NCI-H1417 treated with DMSO at 0.1 percent for 48 hours (cell line): ENCODE measurements around the gene CISH.

ENCODE experiments used
- DNase-seq: peaks from one replicate; lab custom pipeline; 2025; lab: John Stamatoyannopoulos, UW

CISH gene

GRCh38 chr3:50612970-50613846 is 1.6 kb upstream of the CISH start:
- DNase-seq, result no peak

GRCh38 chr3:50612234-50612882 is 784 bp upstream of the CISH start:
- DNase-seq, result no peak

GRCh38 chr3:50610992-50611463 is 546 bp downstream of the CISH start:
- DNase-seq, result no peak

- DNase-seq, result no peak
Observed at GRCh38 chr3:50610181-50610971, 1.2 kb downstream of the CISH start.

- no peak for DNase-seq
Observed at GRCh38 chr3:50609763-50610085, 1.9 kb downstream of the CISH start.

- DNase-seq, result no peak
Observed at GRCh38 chr3:50609071-50609762, 2.4 kb downstream of the CISH start.

- DNase-seq, result no peak
Observed at GRCh38 chr3:50608278-50608677, 3.3 kb downstream of the CISH start.

- no peak for DNase-seq
Observed at GRCh38 chr3:50607271-50608091, 4.1 kb downstream of the CISH start.

- DNase-seq, result no peak
Observed at GRCh38 chr3:50606596-50606995, 5.0 kb downstream of the CISH start.

GRCh38 chr3:50605901-50606326 is 5.7 kb downstream of the CISH start:
- no peak for DNase-seq

GRCh38 chr3:50604628-50605588 is 6.7 kb downstream of the CISH start:
- DNase-seq, result no peak

GRCh38 chr3:50604110-50604621 is 7.4 kb downstream of the CISH start:
- DNase-seq, result no peak

GRCh38 chr3:50603261-50604109 is 8.1 kb downstream of the CISH start:
- no peak for DNase-seq

- DNase-seq, result no peak
Observed at GRCh38 chr3:50602595-50603191, 8.9 kb downstream of the CISH start.

- DNase-seq, result no peak
Observed at GRCh38 chr3:50600841-50601591, 10.6 kb downstream of the CISH start.

GRCh38 chr3:50600141-50600753 is 11.3 kb downstream of the CISH start:
- DNase-seq, result no peak

- DNase-seq, result no peak
Observed at GRCh38 chr3:50599716-50600118, 11.9 kb downstream of the CISH start.
